GM18907 (cell line): ENCODE data around the gene TRIM29.
"Not testable (repeated sequence)": the region's sequence is repeated elsewhere in the genome, so short reads cannot be mapped to it uniquely, and the experiment has no call there.

ENCODE experiments used
- ATAC-seq: cut with Tn5 transposase; IDR thresholded peaks from one replicate; pipeline ENCODE4 v1.9.1; 2021; ENCODE audit warnings: mild to moderate bottlenecking, moderate library complexity; ENCODE audit not compliant: unreplicated experiment

The TRIM29 gene, protein sequence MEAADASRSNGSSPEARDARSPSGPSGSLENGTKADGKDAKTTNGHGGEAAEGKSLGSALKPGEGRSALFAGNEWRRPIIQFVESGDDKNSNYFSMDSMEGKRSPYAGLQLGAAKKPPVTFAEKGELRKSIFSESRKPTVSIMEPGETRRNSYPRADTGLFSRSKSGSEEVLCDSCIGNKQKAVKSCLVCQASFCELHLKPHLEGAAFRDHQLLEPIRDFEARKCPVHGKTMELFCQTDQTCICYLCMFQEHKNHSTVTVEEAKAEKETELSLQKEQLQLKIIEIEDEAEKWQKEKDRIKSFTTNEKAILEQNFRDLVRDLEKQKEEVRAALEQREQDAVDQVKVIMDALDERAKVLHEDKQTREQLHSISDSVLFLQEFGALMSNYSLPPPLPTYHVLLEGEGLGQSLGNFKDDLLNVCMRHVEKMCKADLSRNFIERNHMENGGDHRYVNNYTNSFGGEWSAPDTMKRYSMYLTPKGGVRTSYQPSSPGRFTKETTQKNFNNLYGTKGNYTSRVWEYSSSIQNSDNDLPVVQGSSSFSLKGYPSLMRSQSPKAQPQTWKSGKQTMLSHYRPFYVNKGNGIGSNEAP

DNA sequence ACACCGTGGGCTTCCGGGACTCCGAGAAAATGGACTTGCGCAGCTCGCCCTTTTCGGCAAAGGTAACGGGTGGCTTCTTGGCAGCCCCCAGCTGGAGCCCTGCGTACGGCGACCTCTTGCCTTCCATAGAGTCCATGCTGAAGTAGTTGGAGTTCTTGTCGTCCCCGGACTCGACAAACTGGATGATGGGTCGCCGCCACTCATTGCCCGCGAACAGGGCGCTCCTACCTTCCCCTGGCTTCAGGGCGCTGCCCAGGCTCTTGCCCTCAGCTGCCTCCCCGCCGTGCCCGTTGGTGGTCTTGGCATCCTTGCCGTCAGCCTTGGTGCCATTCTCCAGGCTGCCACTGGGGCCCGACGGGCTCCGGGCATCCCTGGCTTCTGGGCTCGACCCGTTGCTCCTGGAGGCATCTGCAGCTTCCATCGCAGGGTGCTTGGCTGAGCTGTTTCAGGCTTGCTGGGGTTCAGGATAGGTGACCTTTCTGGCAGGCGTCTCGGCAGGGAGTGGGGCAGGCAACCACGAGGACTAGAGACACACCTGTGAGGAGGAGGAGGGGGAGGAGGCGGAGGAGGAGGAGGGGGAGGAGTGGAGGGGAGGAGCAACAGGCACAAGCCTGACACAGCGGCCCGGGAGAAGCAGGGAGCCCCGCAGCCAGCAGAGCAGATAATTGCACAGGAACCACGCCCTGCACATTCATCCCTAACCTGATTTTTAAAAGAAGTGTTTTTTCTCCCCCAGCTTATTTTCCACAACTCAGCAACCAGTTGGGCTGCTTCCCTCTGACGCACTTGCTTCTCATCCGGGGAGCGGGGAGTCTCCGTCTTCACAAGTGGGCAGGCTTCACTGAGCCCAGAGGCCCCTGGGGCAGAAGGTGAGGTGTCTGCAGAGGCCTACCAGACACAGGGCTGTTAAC, at the start of gene TRIM29:
TRIM29 (minus strand) TSS at position 503 of the 911 bp plus-strand sequence; CDS start at position 421, 82 bp downstream.
- ATAC-seq, result no peak

DNA sequence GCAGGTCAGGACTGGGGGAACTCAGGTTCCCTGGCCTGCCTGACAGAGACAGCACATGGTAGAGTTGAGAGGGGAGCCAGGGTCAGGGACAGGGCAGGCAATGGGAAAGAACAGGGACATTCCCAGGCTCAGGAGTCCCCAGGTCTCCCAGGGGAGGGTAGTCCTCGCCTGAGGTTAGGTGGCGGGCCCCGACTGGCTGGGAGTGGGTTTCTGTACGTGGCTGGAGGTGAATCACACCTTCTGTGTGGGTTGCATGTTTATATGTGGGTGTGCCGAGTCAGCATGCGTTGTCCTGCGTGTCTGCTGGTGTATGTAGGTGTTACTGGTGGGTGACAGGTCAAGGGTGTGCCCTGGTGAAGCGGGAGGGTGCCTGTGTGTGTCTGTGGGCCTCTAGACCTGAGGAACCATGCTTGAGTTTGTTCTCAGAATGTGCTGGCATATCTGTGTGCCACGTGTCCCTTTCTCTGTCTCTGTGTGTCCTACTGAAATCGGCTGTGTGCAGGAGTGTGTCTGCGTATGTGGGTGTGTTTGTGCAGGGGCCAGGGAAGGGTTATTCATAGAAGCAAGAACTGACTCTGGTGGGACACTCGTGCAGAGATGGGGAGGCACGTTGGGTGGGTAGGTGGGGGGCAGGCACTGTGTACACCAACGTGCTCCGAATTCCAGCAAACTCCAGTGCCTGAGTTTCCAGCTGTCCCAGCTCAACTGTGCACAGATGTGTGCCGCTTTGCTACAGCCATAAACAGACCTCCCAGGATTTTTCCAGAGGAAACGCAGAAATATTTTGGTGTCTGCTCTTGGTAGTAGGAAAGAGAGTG, 49.1 kb upstream of the TRIM29 start:
- peak; percentile 63 for ATAC-seq

DNA sequence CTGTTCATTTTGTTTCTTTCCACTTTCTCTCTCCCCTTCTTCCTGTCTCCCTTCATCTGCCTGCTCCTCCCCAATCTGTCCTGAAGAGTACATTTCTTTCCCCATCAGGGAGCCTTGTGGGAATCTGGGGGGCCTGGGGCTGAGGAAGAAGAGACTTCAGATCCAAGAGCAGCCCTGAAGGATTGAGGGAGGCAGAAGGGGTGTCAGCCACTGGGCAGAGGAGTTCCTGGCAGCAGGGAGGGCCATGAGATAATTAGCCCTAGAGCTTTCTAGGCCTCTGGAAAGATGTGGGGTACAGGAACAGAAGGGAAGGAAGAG, 48.5 kb upstream of the TRIM29 start:
- ATAC-seq, result no peak

DNA sequence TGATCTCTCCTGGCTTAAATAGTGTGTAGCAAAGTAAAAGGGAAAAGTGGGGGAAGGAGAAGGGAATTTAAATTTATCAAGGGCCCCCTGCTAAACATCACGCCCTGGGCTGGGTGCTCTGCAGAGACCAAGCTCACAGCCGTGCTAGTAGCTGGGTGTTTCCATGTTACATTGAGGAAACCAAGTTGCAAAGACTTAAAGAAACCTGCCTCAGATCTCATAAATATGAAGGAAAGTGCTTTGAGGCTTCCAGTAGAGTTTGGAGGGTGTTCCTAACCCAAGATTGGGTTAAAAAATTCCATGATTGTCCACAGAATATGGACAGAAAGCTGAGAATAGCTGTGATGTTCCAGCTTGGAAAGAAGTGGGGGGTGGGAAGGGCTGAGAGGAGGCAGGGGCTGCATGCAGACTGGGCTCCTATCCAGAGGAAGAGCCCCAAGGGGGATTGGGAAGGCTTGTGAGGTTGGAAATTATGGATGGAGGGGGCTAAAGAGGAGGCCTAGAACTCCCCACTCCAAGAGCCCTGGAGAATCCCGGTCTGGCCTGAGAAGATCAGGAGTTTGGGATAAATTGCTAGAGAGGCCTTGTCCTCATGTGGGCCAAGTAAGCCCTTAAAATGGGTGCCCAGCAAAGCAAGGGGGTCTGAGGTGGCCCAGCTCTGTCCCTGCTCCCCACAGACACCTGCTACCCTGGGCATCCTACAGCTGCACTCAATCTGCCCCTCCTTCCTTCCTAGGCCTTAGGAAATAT, 48.0 kb upstream of the TRIM29 start:
- no peak for ATAC-seq

DNA sequence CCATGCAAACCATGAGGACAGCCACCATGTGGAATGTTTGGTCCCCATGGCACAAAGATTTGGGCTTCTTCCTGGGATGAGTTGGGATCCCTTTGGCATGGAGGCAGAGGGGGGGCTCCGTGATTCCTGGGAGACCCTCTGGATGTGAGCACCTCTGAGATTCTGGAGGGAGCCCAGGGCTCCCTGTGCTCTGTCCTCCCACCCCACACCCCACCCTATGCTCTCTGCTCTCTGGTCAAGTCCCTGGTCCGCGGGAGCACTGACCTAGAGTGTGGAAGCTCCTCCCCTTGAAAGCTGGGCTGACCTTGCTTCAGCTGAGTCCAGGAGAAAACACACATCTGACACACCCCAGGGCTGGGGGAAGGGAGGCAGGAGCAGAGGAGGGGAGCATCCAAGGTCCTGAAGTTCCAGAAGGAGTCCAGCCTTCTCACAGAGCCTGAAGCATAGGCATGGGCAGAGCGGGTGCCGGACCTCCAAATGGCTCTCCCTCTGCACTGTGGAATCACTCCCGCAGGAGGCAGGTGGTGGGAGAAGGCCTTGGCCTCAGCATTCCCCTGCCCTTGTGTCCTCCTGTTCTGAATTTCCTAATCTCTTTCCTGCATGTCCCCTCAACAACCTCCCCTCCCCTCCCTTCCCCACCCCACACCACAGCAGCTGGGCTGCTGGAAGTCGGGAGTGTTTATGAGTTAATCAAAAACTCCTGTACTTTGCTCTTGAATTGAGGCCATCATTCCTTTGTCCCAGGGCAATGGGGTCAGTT, 47.2 kb upstream of the TRIM29 start:
- no peak for ATAC-seq

DNA sequence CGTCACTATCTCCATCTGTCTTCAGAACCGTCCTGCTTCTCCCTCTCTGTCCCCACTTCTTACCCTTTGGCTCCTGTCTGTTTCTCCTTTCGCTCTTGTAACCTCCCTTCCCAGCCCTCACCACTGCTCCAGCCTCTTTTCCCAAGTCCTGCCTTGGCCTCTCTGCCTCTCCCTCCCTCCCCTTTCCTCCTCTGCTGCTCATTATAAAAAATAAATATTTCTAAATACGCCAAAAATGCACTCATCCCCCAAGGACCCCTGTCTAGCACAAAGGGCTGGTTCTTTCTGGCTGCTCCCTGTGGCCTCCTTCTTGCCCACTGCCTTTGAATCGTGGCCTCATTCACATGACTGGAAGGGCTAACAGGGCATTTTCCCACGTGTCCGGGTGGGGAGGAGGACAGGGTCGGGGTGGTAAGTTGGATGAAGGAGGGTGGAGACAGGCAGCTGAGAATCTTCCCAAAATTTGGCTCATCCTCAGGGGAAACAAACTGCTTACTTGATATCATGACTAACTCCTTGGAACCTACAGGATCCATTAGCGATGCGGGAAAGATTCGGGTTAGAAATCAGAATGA, 46.5 kb upstream of the TRIM29 start:
- no peak for ATAC-seq

DNA sequence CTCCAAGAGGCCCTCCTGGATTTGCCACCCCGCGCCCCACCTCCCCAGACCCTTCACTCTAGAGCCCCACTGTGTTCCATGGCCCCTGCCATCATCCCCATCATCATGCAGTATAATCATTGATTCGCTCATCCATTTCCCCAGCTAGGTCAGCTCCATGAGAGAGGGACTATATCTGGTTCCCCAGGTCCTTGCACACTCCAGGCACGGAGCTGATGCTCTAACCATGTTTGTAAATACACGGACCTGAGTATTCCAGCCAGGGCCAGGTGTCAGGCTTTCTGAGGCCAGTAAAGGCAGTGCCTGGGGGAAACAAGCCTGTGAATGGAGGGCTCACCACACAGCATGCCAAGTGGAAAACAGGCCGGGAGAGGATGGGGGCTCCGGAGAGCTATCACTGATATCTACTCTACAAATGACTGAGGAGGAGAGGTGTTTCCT, 45.8 kb upstream of the TRIM29 start:
- no peak for ATAC-seq

DNA sequence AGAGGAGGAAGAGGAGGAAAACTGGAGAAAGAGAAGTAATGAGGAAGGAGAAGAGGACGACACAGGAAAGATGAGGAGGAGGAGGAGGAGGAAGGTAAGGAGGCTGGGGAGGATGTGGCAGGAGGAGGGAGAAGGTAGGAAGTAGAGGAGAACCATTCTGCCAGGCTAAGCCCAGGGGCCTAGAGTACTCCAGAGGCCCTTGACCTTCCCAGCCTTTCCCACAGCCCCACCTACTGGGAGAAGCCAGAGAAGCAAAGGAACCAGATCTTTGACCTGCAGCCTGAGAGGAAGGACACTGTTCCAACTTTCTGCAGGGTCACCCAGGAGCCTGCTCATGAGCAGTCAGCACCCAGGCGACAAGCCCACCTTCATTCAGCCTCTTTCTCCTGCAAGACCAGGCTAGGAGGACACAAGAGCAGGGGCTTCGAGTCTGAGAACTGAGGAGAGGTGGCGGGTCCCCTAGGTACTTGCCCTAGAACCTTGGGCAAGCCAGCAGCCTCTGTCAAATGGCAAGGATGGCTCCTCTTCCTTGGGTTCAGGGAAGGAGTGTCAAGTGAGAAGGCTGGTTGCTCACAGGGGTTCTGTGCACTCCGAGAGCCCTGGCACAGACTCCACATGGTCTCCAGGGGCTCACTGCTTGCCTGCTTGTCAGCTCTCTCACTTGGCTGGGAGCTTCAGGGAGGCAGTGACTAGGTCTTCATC, 45.0 kb upstream of the TRIM29 start:
- ATAC-seq, result no peak

DNA sequence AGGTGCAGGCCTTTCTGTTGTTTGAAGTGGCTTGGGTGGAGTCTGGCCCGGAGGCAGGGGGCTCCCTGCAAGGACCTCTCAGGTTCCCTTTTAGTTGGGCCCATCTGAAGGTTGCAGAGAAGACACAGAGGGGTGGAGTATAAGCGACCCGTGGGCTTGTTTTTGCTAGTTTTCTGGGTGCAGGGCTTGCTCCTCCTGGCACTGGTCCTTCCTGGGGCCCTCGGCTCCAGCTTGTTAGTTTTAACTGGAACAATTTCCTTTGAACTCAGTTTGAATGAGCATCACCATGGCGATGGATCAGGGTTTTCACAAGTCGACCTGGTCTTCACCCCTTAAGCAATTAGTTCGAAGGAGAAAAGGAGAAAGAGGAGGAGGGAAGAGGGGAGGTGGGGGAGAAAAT, 44.5 kb upstream of the TRIM29 start:
- no peak for ATAC-seq

DNA sequence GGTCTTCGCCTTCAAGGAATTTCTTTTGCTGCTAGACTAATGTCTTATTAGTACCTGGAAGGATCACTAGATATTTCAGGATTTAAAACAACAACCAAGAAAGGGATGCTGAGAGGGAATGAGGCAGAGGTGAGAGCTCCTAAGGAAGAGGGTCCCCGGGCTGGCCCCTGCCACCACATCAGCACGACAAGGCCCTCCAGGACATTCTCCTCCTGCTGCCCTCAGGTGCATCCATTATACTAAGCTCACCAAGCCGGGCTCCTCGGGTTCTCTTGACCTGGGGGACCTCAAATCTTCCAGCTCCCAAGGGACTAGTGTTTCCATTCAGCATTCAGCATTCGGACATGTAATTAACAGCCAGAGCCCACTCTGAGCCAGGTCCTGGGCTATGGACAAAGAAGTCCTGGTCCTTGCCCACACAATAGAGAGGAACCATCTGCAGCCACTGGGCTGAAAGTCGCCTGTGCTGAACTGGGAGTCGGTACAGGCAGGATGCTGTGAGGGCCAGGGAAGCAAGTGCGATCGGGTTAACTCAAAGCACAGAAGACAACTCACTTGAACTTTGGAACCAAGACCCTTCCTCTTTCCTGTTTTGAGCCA, 43.6 kb upstream of the TRIM29 start:
- no peak for ATAC-seq

DNA sequence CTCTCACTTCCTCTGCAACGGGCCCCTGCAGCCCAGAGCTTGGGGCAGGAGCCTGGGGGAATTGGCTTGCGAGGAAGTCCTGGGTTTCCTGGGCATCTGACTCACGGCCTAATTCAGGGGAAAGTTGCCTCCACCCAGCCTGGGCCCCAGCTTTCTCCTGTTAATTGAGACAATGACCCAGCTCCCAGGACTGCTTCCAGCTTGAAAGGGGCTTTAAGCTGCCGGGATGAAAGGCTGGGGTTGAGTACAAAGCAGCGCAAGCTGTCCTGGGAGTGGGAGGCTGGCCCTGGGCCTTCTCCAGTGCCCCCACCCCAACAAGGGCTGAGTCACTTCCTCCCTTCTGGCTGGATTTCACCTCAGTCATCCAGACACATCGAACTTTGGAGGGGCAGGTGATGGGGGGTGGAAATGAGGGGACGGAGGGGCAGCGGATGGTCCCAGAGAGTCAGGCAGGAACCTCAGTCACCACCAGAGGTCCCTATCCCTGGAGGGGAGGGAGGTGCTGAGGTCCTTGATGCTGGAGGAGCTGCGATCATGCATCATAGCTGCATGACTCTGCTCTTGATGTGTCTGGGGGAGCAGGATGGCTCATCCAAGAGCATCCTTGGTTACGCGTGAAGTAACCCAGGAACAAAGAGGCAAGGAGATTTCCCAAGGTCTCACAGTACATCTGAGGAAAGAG, 42.8 kb upstream of the TRIM29 start:
- ATAC-seq, result no peak

DNA sequence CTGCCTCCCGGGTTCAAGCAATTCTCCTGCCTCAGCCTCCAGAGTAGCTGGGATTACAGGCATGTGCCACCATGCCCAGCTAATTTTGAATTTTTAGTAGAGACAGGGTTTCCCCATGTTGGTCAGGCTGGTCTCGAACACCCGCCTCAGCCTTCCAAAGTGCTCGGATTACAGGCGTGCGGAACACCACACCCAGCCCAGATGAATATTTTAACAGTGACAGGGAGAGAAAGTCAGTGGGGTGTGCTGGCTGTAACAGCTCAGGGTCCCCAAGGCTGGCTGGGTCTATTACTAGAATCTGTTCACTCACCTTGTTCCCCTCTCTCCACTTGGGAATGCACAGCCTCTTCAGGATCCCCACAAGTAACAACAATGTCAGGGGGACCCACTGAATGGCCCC, 42.1 kb upstream of the TRIM29 start:
- not testable (repeated sequence) for ATAC-seq

DNA sequence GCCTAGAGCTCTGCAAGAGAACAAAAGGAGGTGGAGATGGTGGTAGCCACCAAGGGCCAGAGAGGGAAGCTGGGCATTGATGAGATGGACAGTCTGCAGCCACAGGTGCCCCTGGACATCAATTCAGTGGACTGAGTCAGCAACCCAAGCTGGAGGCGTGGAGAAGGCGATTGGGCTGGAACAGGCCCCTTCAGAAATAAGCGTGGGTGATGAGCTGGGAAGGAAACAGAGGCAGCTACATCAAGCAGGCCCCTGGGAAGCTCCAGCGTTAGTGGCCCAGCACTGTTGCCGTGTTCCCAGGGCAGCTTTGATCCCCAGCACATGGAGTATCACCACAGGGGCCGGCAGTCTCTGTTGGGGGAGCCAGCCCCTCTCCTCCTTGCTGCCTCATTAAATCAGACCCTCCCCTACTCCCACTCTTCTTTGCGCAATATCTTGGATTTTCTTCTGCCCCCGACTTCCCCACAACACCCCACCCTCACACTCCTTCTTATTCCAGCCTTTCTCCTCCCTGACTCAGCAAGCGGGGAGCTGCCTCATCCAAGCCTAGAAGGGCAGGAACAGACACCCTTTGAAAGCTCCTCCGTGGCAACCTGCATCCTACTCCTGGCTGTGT, 41.3 kb upstream of the TRIM29 start:
- no peak for ATAC-seq

DNA sequence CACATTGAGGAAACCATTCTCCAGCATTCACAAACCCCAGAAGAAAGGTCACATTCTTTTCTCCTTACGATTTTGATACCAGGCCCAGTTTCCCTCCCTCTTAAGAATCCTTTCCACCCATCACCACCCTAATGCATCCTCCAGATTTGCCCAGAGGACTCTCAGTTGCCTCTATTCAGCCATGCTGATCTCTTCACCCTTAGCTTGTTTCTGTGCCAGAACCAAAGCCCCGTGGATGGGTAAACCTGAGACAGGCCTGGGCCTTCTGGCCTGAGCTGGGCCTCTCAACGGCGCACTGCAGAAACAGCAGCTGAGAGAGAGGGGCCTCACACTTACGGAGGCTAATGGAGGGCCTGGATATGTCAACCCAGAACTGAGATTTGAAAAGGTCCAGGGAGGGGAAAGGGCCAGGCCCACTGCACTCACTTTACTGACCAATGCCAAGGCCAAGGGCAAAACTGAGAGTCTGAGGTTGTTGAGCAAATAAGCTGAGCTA, 40.7 kb upstream of the TRIM29 start:
- no peak for ATAC-seq

DNA sequence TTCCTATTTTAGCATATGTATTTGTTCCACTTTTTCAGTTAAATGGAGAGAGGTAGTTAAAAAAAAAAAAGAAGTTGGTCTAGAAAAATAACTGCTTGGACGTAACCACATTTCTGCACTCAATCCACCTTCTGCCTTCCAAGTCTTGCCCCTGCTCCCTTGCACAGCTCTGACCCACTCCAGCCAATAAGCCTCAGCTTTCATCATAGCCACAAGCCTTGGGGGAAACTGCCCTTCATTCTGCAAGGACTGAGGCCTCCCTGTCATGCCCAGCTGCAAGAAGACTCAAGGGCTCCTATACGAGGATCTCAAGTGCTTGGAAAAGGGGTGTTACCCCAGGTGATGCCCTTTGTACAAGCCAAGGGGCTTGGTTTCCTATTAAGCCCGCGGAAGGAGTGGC, 37.0 kb upstream of the TRIM29 start:
- no peak for ATAC-seq

DNA sequence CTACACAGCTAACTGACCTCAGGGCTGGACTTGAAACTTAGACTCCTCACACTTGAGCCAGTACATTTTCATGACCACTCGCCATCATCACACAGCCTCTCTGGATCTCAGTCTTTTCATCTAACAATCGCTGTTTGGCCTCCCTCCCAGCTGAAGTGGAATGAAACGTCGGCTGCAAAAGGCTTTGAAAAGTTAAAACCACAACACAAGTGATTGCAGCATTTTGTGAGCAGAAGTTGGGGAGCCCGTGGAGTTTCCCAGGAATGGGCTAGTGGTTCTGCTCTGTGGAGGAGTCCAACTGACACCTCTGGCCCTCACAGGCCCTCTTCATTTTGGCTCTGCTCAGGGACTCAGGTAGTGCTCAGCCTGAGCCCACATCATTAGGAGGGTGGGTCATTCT, 35.9 kb upstream of the TRIM29 start:
- no peak for ATAC-seq
